Measurements from ENCODE around the gene FAP. TPM values are rescaled to one million over a fixed set of nuclear protein-coding genes. Genes with fewer than 3 reads are reported as not detected.

FAP gene
- total RNA-seq, 4 donors from 2014 or later = 1.9 to 2.6 (median 2.3) TPM; not detected in 1

DNA sequence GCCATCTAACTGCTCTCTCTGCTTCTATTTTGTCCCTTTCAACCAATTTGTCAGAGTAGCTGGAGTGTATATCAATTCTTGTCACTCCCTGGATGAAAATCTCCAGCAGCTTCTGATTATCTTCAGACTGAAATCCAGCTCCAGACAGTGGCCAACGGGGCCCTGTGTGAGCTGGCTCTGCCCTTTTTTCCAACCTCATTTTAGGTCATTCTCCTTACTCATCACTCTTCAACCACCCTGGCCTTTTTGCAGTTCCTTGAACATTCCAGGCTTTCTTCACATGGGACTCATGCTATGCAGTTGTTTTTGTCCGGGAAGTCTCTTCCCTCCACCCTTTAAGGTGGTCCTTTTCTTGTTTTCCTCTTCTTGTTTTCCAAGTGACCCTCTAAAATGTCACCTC is 15.4 kb upstream of the FAP start:
- Histone ChIP-seq H3K4me3 (no peak overlapping the region), H3K36me3 (no peaks in the 10 kb centered on the region), H3K9me3 (no peaks in the 10 kb centered on the region), H3K4me1 (no peaks in the 10 kb centered on the region), H3K27me3 (no peaks in the 10 kb centered on the region), H3K27ac (no peak overlapping the region)
- no peak for DNase-seq
- no peak for TF ChIP-seq POLR2A (IDR thresholded peaks at IDR 0.05)
- TF ChIP-seq, protein P1, sequence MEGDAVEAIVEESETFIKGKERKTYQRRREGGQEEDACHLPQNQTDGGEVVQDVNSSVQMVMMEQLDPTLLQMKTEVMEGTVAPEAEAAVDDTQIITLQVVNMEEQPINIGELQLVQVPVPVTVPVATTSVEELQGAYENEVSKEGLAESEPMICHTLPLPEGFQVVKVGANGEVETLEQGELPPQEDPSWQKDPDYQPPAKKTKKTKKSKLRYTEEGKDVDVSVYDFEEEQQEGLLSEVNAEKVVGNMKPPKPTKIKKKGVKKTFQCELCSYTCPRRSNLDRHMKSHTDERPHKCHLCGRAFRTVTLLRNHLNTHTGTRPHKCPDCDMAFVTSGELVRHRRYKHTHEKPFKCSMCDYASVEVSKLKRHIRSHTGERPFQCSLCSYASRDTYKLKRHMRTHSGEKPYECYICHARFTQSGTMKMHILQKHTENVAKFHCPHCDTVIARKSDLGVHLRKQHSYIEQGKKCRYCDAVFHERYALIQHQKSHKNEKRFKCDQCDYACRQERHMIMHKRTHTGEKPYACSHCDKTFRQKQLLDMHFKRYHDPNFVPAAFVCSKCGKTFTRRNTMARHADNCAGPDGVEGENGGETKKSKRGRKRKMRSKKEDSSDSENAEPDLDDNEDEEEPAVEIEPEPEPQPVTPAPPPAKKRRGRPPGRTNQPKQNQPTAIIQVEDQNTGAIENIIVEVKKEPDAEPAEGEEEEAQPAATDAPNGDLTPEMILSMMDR (IDR thresholded peaks at IDR 0.05) = no peak

DNA sequence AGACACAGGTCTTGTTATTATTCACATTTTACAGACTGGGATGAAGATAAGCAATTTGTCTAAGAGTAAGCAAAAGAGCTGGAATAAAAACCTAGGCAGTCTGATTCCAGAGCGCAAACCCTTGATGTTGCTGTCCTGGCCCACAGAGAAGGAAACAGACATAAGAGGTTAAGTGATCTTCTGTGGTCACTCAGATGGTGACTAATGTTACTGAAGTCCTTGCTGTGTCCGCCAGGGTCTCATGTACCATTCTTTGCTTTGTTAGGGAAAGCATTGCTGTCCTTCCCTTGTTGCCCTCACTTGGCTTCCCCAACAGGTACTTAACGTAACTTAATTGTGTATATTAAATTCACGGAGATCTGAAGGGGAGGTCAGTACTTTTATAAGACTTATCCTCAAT is 14.9 kb upstream of the FAP start:
- H3K36me3 ChIP-seq = no peaks in the 10 kb centered on the region
- H3K27ac ChIP-seq = no peak overlapping the region
- no peak for DNase-seq
- no peak for TF ChIP-seq POLR2A (IDR thresholded peaks at IDR 0.05)
- TF ChIP-seq, protein P1 (IDR thresholded peaks at IDR 0.05) = no peak
- no peaks in the 10 kb centered on the region for H3K4me1 ChIP-seq
- no peak overlapping the region for H3K4me3 ChIP-seq
- H3K9me3 ChIP-seq = no peaks in the 10 kb centered on the region
- no peaks in the 10 kb centered on the region for H3K27me3 ChIP-seq

DNA sequence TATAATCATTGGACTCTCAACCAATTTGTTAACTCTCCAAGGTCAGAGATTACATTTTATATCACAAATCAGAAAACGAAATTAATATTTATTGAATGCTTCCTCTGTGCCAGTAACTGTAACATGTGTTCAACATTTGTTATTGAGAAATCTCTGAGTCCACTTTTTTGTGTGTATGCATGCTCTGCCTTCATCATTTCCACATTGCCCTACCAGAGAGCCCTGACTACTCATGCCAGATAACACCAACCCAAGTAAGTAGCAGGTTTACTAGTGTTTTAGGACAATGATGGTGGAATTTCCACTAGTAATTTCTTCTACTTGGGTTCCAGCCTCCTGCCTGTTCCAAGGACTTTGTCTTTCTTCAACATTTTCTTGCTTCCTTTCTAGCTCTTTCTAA is 14.2 kb upstream of the FAP start:
- Histone ChIP-seq H3K27ac (no peak overlapping the region), H3K27me3 (no peaks in the 10 kb centered on the region), H3K36me3 (no peaks in the 10 kb centered on the region), H3K9me3 (no peaks in the 10 kb centered on the region), H3K4me3 (no peak overlapping the region), H3K4me1 (no peaks in the 10 kb centered on the region)
- TF ChIP-seq, protein P1 (IDR thresholded peaks at IDR 0.05) = no peak
- no peak for TF ChIP-seq POLR2A (IDR thresholded peaks at IDR 0.05)
- DNase-seq = no peak

DNA sequence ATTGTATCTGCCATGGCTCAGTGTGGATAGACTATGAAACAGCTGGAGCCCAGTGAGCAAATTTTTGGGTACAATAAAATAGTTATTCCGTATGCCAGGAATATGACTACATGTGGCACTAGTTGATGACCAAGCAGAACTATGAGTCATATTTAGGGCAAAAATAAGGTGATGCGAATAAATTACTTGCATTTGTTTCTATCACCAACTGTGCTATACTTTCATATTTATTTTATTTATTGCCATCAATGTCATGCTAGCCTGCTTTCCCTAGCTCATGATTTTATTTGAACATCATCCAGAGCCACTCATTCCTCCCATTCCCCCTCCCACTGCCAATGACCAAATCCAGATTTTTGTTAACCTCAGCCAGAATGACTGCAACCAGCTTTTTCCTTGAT is 13.3 kb upstream of the FAP start:
- H3K27ac ChIP-seq = no peak overlapping the region
- no peaks in the 10 kb centered on the region for H3K27me3 ChIP-seq
- H3K4me3 ChIP-seq = no peak overlapping the region
- no peak for TF ChIP-seq POLR2A (IDR thresholded peaks at IDR 0.05)
- TF ChIP-seq, protein P1 (IDR thresholded peaks at IDR 0.05) = no peak
- no peak for DNase-seq
- no peaks in the 10 kb centered on the region for H3K36me3 ChIP-seq
- H3K9me3 ChIP-seq = no peaks in the 10 kb centered on the region
- H3K4me1 ChIP-seq = no peaks in the 10 kb centered on the region

DNA sequence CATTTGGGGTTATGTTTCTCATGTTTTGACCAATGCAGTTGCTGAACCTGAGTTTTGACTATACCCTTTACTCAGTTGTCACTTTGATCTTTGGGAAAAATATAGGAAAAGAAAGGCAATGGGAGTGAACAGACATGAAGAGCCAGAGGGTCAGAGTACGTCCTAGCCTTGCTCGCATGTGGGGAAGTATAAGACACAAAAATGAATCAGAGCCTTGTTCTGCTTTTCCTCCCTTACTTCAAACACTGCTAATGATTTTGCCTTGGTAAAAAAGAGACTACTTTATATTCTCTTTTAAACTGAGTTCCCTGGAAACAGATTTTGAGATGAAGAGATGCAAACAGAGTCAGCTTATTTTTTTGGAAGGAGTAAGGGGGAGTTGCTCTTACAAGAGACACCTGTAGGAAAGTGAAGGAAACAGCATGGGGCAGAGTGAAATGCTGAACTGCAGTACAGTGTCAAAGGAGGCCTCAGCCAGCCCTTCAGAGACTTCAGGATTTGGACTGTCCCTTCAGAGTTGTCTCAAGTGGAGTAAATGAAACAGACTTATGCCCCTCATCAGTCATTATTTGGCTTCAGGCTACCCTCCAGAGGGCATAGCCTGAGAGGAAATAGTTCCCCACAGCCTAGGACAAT is 11.1 kb upstream of the FAP start:
- Histone ChIP-seq H3K36me3 (no peaks in the 10 kb centered on the region), H3K4me1 (no peaks in the 10 kb centered on the region), H3K4me3 (no peak overlapping the region), H3K9me3 (no peaks in the 10 kb centered on the region), H3K27ac (no peak overlapping the region), H3K27me3 (no peaks in the 10 kb centered on the region)
- TF ChIP-seq POLR2A (IDR thresholded peaks at IDR 0.05) = no peak
- TF ChIP-seq, protein P1 (IDR thresholded peaks at IDR 0.05) = no peak
- DNase-seq = no peak

DNA sequence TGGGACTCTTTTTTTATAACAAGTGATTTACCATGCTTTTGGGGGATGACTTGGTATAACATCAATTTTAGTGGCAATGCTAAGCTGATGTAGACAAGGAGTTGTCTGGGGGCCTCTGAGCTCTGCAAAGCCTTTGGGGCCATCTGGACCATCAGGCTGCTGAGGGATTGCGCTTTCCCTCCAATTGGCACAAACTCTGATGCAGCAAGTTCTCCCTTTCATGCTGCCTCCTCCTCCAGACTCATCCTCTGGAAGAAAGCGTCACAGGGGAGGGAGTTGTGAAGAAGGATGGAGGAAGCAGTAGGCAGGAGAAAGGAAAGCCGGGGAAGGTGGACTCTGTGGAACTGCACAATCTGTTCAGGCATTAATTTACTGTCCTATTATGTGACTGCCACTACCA is 10.2 kb upstream of the FAP start:
- Histone ChIP-seq H3K27ac (no peak overlapping the region), H3K36me3 (no peaks in the 10 kb centered on the region), H3K4me3 (no peak overlapping the region), H3K9me3 (no peaks in the 10 kb centered on the region), H3K27me3 (no peaks in the 10 kb centered on the region), H3K4me1 (no peaks in the 10 kb centered on the region)
- no peak for DNase-seq
- TF ChIP-seq, protein P1 (IDR thresholded peaks at IDR 0.05) = no peak
- no peak for TF ChIP-seq POLR2A (IDR thresholded peaks at IDR 0.05)
